GM12878 (cell line): ENCODE measurements around the gene GPR68. TPM values are rescaled to one million over a fixed set of nuclear protein-coding genes. Genes with fewer than 3 reads are reported as not detected.

Experiments used
- BCL11A ChIP-seq: IDR thresholded peaks from 2 replicates; pipeline ENCODE4 v1.6.1; 2011; ENCODE audit warnings: low read depth, low read length
- CBFB ChIP-seq: IDR thresholded peaks from 2 replicates; pipeline ENCODE4 v1.6.1; 2016; ENCODE audit warnings: antibody characterized with exemption, low read depth
- CREB1 ChIP-seq: IDR thresholded peaks from 2 replicates; pipeline ENCODE4 v1.6.1; 2012; ENCODE audit warnings: low read depth, mild to moderate bottlenecking, inconsistent platforms
- CREM ChIP-seq: IDR thresholded peaks from 2 replicates; pipeline ENCODE4 v1.6.1; 2014; ENCODE audit warnings: antibody characterized with exemption, low read depth
- E2F4 ChIP-seq: IDR thresholded peaks from 2 replicates; pipeline ENCODE4 v1.6.1; 2012; ENCODE audit warnings: low read depth, low read length, improper control_type of control experiment
- FOXM1 ChIP-seq: IDR thresholded peaks from 2 replicates; pipeline ENCODE4 v1.6.1; 2012; ENCODE audit warnings: low read depth, mild to moderate bottlenecking, inconsistent platforms, low read length, moderate library complexity
- JUNB ChIP-seq: IDR thresholded peaks from 2 replicates; pipeline ENCODE4 v1.6.1; 2016; ENCODE audit warnings: antibody characterized with exemption, mild to moderate bottlenecking
- MTA2 ChIP-seq: fragments of 450-650 bp; IDR thresholded peaks from 2 replicates; pipeline ENCODE4 v1.6.1; 2016; ENCODE audit warnings: low read depth, mild to moderate bottlenecking, moderate library complexity
- MYB ChIP-seq: fragments of 150-350 bp; IDR thresholded peaks from 2 replicates; pipeline ENCODE4 v1.6.1; 2014; ENCODE audit warnings: mild to moderate bottlenecking, low read depth, low read length, borderline replicate concordance
- PAX8 ChIP-seq: fragments of 450-650 bp; IDR thresholded peaks from 2 replicates; pipeline ENCODE4 v1.6.1; 2017; ENCODE audit warnings: mild to moderate bottlenecking, moderate library complexity
- POLR2AphosphoS2 ChIP-seq: IDR thresholded peaks from 2 replicates; pipeline ENCODE4 v1.6.1; 2011; ENCODE audit warnings: low read depth, mild to moderate bottlenecking, low read length, improper control_type of control experiment, moderate library complexity
- POLR2AphosphoS5 ChIP-seq: IDR thresholded peaks from 2 replicates; pipeline ENCODE4 v1.6.1; 2011; ENCODE audit warnings: mild to moderate bottlenecking, low read length, inconsistent platforms
- SMAD1 ChIP-seq: fragments of 450-650 bp; IDR thresholded peaks from 2 replicates; pipeline ENCODE4 v1.6.1; 2018; ENCODE audit warnings: mild to moderate bottlenecking, low read depth; ENCODE audit not compliant: partially characterized antibody
- STAT1 ChIP-seq: fragments of 450-650 bp; conservative IDR thresholded peaks from 2 replicates; pipeline ENCODE4 v1.6.1; 2014; ENCODE audit warnings: antibody characterized with exemption, mild to moderate bottlenecking
- STAT3 ChIP-seq: IDR thresholded peaks from 2 replicates; pipeline ENCODE4 v1.6.1; 2011; ENCODE audit warnings: low read depth, low read length, improper control_type of control experiment
- TBL1XR1 ChIP-seq: IDR thresholded peaks from 2 replicates; pipeline ENCODE4 v1.6.1; 2012; ENCODE audit warnings: low read depth, low read length, improper control_type of control experiment
- TCF7 ChIP-seq: IDR thresholded peaks from 2 replicates; pipeline ENCODE4 v1.6.1; 2014; ENCODE audit warnings: antibody characterized with exemption, borderline replicate concordance
- ZNF24 ChIP-seq: fragments of 450-650 bp; IDR thresholded peaks from 2 replicates; pipeline ENCODE4 v1.6.1; 2017; ENCODE audit warnings: antibody characterized with exemption, mild to moderate bottlenecking
- ZSCAN29 ChIP-seq: fragments of 450-650 bp; IDR thresholded peaks from 2 replicates; pipeline ENCODE4 v1.6.1; 2017; ENCODE audit warnings: mild to moderate bottlenecking, moderate library complexity
- polyA plus RNA-seq, 11 experiments: library from polyadenylated mRNA; depleted of rRNA in 4 of 11; unstranded in 6 of 11; stranded (reverse) in 5 of 11; fragments of >200 nt; fragmentation: Nextera tagmentation in 4 of 11; fragmentation: Illumina TruSeq in 1 of 11; extraction: Ambion mirVana in 4 of 11; extraction: Trizol in 1 of 11; gene quantifications; 1 replicate in 1 of 11; 2 replicates in 10 of 11; pipeline versions ENCODE4 v1.2.1 to v1.2.3, GENCODE V29; 2011 to 2016; ENCODE audit warnings: inconsistent platforms in 2 of 11, missing spikeins in 2 of 11, low read depth in 1 of 11
- total RNA-seq, 4 experiments: library from RNA; depleted of rRNA in 3 of 4; stranded (reverse); fragments of >200 nt in 3 of 4; fragmentation: Illumina TruSeq in 1 of 4; extraction: Trizol in 1 of 4; gene quantifications; 2 replicates each; pipeline versions ENCODE4 v1.2.1 to v1.2.3, GENCODE V29; 2013 to 2021
- TF ChIP-seq, protein P1 (sequence below): IDR thresholded peaks from 2 replicates; pipeline ENCODE4 v1.6.1; 2011; ENCODE audit warnings: low read depth, mild to moderate bottlenecking, low read length, moderate library complexity, borderline replicate concordance; ENCODE audit errors: extremely low read depth
- TF ChIP-seq, protein P2 (sequence below): fragments of 450-650 bp; IDR thresholded peaks from 2 replicates; pipeline ENCODE4 v1.6.1; 2017; ENCODE audit warnings: borderline replicate concordance
- TF ChIP-seq, protein P3 (sequence below): fragments of 450-650 bp; formaldehyde crosslinking; IDR thresholded peaks from 2 replicates; pipeline ENCODE4 v1.5.0; 2022; ENCODE audit warnings: mild to moderate bottlenecking, missing genetic modification characterization
- TF ChIP-seq, protein P4 (sequence below): IDR thresholded peaks from 2 replicates; pipeline ENCODE4 v1.6.1; 2011; ENCODE audit warnings: borderline replicate concordance, low read depth, mild to moderate bottlenecking, moderate library complexity, mixed read lengths, low read length; ENCODE audit not compliant: insufficient read depth; ENCODE audit errors: extremely low read length

Gene GPR68
- total and polyA plus RNA-seq, 10 of the 15 experiments (the other 5 are each of a cell fraction or from before 2014, with no cell fraction given): 0.06 to 3.4 (median 1.8) TPM

GRCh38 chr14:91228112-91229004 lies 16.1 kb downstream of the GPR68 start (continued):
- TF ChIP-seq, protein P1, sequence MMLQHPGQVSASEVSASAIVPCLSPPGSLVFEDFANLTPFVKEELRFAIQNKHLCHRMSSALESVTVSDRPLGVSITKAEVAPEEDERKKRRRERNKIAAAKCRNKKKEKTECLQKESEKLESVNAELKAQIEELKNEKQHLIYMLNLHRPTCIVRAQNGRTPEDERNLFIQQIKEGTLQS: no peak
- TF ChIP-seq CREB1 (peak; percentile 33; the same call in 1 of the 2 replicates), MTA2 (peak; percentile 78), STAT1 (no peak), PAX8 (no peak), ZSCAN29 (no peak), POLR2AphosphoS5 (peak; percentile 84), E2F4 (no peak), FOXM1 (no peak; the same call in 1 of the 2 replicates), POLR2AphosphoS2 (no peak), TBL1XR1 (no peak), TCF7 (no peak), JUNB (no peak; the same call in 1 of the 2 replicates), CBFB (peak; percentile 70; the same call in 1 of the 2 replicates), MYB (no peak), BCL11A (peak; percentile 59; the same call in 1 of the 2 replicates), STAT3 (no peak), ZNF24 (0 out of 2 replicates have a peak, but pooled peaks have one; percentile 4), SMAD1 (no peak), CREM (peak; percentile 45; the same call in 1 of the 2 replicates)
- TF ChIP-seq, protein P2, sequence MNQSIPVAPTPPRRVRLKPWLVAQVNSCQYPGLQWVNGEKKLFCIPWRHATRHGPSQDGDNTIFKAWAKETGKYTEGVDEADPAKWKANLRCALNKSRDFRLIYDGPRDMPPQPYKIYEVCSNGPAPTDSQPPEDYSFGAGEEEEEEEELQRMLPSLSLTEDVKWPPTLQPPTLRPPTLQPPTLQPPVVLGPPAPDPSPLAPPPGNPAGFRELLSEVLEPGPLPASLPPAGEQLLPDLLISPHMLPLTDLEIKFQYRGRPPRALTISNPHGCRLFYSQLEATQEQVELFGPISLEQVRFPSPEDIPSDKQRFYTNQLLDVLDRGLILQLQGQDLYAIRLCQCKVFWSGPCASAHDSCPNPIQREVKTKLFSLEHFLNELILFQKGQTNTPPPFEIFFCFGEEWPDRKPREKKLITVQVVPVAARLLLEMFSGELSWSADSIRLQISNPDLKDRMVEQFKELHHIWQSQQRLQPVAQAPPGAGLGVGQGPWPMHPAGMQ: no peak
- TF ChIP-seq, protein P3, sequence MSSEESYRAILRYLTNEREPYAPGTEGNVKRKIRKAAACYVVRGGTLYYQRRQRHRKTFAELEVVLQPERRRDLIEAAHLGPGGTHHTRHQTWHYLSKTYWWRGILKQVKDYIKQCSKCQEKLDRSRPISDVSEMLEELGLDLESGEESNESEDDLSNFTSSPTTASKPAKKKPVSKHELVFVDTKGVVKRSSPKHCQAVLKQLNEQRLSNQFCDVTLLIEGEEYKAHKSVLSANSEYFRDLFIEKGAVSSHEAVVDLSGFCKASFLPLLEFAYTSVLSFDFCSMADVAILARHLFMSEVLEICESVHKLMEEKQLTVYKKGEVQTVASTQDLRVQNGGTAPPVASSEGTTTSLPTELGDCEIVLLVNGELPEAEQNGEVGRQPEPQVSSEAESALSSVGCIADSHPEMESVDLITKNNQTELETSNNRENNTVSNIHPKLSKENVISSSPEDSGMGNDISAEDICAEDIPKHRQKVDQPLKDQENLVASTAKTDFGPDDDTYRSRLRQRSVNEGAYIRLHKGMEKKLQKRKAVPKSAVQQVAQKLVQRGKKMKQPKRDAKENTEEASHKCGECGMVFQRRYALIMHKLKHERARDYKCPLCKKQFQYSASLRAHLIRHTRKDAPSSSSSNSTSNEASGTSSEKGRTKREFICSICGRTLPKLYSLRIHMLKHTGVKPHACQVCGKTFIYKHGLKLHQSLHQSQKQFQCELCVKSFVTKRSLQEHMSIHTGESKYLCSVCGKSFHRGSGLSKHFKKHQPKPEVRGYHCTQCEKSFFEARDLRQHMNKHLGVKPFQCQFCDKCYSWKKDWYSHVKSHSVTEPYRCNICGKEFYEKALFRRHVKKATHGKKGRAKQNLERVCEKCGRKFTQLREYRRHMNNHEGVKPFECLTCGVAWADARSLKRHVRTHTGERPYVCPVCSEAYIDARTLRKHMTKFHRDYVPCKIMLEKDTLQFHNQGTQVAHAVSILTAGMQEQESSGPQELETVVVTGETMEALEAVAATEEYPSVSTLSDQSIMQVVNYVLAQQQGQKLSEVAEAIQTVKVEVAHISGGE (CRISPR knock-in tag): no peak
- TF ChIP-seq, protein P4, sequence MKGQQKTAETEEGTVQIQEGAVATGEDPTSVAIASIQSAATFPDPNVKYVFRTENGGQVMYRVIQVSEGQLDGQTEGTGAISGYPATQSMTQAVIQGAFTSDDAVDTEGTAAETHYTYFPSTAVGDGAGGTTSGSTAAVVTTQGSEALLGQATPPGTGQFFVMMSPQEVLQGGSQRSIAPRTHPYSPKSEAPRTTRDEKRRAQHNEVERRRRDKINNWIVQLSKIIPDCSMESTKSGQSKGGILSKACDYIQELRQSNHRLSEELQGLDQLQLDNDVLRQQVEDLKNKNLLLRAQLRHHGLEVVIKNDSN: no peak
